ENCODE data around the gene MICB.

Gene MICB

DNA sequence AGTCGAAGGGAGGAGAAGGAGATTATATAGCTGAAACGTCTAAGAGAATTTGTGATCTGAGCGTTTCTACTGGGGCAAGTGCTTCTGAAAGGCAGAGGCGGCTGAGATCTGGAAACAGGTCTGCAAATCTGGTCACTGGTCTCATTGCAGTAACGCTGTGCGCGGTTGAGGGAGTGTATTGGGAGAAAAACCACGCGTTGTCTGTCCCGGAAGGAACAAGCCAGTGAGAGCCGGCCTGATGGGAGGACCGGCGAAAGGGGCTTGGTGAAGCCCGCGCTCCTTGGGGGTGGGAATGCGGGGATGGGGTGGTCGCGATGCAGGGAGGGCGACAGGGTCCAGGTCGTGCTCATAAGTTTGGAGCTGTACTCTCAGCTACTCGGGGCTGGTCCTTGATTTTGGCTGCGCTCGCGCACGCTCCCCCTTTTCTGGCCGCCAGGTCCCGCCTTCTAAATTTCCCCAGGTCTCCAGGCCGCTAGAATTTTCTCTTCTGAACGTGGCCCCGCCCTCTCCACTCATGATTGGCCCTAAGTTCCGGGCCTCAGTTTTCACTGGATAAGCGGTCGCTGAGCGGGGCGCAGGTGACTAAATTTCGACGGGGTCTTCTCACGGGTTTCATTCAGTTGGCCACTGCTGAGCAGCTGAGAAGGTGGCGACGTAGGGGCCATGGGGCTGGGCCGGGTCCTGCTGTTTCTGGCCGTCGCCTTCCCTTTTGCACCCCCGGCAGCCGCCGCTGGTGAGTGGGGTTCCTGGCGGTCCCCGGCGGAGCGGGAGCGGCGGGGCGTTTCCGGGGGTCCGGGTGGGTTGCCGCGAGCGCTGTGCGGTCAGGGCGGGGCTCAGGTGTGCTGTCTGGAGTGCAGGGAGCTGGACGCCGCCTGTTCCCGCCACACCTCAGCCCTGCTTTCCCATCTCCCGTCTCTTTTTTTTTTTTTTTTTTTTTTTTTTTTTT lies at the start of gene MICB:
MICB (plus strand) TSS at position 615 of the 946 bp plus-strand sequence; CDS start at position 664, 49 bp downstream.
- H3F3A ChIP-seq (ENCODE audit: insufficient read depth, low read length) = peaks cover 25% of the 10 kb centered on the region
- peaks cover 31% of the 10 kb centered on the region for H4K20me1 ChIP-seq (ENCODE audit: insufficient read depth, low read length)
- H3K4me1 ChIP-seq (ENCODE audit: low read length) = peaks cover 5% of the 10 kb centered on the region; the same call in 1 of the 2 replicates
- peak within 1 kb of the TSS; percentile 39; the same call in 1 of the 2 replicates for H3K27ac ChIP-seq (ENCODE audit: low read length)
- peak within 1 kb of the TSS; percentile 51 for H3K4me3 ChIP-seq (ENCODE audit: low read length)
- peak; percentile 71 for DNase-seq
- peak within 1 kb of the TSS; percentile 12; the same call in 1 of the 2 replicates for H3K9ac ChIP-seq (ENCODE audit: low read length)
- TF ChIP-seq, protein P1, sequence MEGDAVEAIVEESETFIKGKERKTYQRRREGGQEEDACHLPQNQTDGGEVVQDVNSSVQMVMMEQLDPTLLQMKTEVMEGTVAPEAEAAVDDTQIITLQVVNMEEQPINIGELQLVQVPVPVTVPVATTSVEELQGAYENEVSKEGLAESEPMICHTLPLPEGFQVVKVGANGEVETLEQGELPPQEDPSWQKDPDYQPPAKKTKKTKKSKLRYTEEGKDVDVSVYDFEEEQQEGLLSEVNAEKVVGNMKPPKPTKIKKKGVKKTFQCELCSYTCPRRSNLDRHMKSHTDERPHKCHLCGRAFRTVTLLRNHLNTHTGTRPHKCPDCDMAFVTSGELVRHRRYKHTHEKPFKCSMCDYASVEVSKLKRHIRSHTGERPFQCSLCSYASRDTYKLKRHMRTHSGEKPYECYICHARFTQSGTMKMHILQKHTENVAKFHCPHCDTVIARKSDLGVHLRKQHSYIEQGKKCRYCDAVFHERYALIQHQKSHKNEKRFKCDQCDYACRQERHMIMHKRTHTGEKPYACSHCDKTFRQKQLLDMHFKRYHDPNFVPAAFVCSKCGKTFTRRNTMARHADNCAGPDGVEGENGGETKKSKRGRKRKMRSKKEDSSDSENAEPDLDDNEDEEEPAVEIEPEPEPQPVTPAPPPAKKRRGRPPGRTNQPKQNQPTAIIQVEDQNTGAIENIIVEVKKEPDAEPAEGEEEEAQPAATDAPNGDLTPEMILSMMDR (IDR thresholded peaks at IDR 0.05; ENCODE audit: low read length) = no peak
- TF ChIP-seq EZH2phosphoT487 (IDR thresholded peaks at IDR 0.05; ENCODE audit: low read length) (no peak), EZH2 (optimal IDR thresholded peaks at IDR 0.05; ENCODE audit: low read depth, low read length) (no peak)
- H3K27me3 ChIP-seq (replicated peaks; ENCODE audit: insufficient read depth, low read length) = no peaks in the 10 kb centered on the region
- peak within 1 kb of the TSS; percentile 86 for H3K4me2 ChIP-seq (ENCODE audit: low read depth, low read length)
- no peaks in the 10 kb centered on the region for H3K36me3 ChIP-seq (replicated peaks; ENCODE audit: insufficient read depth, low read length)
- no peaks in the 10 kb centered on the region for H3K9me2 ChIP-seq (replicated peaks; ENCODE audit: insufficient read depth, low read length)
- no peaks in the 10 kb centered on the region for H3K9me3 ChIP-seq (replicated peaks; ENCODE audit: insufficient read depth, low read length)
- 0 out of 2 replicates have a peak within 1 kb of the TSS, but pooled peaks have one; percentile 17 for H2AFZ ChIP-seq (ENCODE audit: low read length)
- peaks cover 95% of the 10 kb centered on the region for H3K79me2 ChIP-seq (ENCODE audit: low read length)

DNA sequence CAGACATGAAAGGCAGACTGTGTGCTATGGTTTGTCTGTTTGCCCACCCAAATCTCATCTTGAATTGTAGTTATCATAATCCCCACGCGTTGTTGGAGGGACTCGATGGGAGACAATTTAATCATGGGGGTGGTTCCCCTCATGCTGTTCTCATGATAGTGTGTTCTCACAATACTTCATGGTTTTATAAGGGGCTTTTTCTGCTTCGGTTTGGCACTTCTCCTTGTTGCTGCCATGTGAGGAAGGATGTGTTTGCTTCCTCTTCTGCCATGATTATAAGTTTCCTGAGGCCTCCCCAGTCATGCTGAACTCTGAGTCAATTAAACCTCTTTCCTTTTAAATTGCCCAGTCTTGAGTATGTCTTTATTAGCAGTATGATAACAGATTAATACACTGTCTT lies 47.2 kb upstream of the MICB start:
- H3K27ac ChIP-seq (ENCODE audit: low read length) = no peak overlapping the region
- TF ChIP-seq EZH2phosphoT487 (IDR thresholded peaks at IDR 0.05; ENCODE audit: low read length) = no peak

DNA sequence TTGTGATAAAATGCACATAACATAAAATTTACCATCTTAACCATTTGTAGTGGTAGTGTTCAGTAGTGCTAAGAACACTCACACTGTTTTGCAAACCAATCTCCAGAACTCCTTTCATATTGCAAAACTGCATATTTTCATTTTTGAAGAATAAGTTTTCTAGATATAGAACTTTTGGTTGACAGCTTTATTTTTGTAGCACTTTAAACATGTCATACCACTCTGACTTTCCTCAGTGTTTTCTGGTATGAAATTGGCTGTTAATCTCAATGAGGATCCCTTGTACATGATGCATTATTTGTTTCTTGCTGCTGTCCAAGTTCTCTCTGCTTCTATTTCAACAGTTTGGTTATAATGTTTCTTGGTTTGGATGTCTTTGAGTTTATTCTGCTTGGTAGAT lies 45.1 kb upstream of the MICB start:
- Histone ChIP-seq H3K9me3 (replicated peaks; ENCODE audit: insufficient read depth, low read length) (no peaks in the 10 kb centered on the region), H3K36me3 (replicated peaks; ENCODE audit: insufficient read depth, low read length) (no peaks in the 10 kb centered on the region), H3K79me2 (ENCODE audit: low read length) (no peaks in the 10 kb centered on the region), H2AFZ (ENCODE audit: low read length) (no peak overlapping the region), H3K4me1 (ENCODE audit: low read length) (no peaks in the 10 kb centered on the region), H3K4me3 (ENCODE audit: low read length) (no peak overlapping the region), H3K27me3 (replicated peaks; ENCODE audit: insufficient read depth, low read length) (no peaks in the 10 kb centered on the region; the same call in 1 of the 2 replicates), H3K9ac (ENCODE audit: low read length) (no peak overlapping the region), H4K20me1 (ENCODE audit: insufficient read depth, low read length) (no peaks in the 10 kb centered on the region), H3K27ac (ENCODE audit: low read length) (no peak overlapping the region), H3K4me2 (ENCODE audit: low read depth, low read length) (no peak overlapping the region), H3F3A (ENCODE audit: insufficient read depth, low read length) (no peaks in the 10 kb centered on the region), H3K9me2 (replicated peaks; ENCODE audit: insufficient read depth, low read length) (no peaks in the 10 kb centered on the region)
- DNase-seq = no peak
- TF ChIP-seq, protein P1 (IDR thresholded peaks at IDR 0.05; ENCODE audit: low read length) = no peak
- TF ChIP-seq EZH2phosphoT487 (IDR thresholded peaks at IDR 0.05; ENCODE audit: low read length) = no peak
- TF ChIP-seq EZH2 (optimal IDR thresholded peaks at IDR 0.05; ENCODE audit: low read depth, low read length) = no peak

More for the DNA sequence above, 47.2 kb upstream of the MICB start:
- Histone ChIP-seq H3K4me2 (ENCODE audit: low read depth, low read length) (no peak overlapping the region), H3K9me2 (replicated peaks; ENCODE audit: insufficient read depth, low read length) (no peaks in the 10 kb centered on the region), H3K27me3 (replicated peaks; ENCODE audit: insufficient read depth, low read length) (no peaks in the 10 kb centered on the region; the same call in 1 of the 2 replicates), H4K20me1 (ENCODE audit: insufficient read depth, low read length) (no peaks in the 10 kb centered on the region), H2AFZ (ENCODE audit: low read length) (no peak overlapping the region), H3K36me3 (replicated peaks; ENCODE audit: insufficient read depth, low read length) (no peaks in the 10 kb centered on the region), H3F3A (ENCODE audit: insufficient read depth, low read length) (no peaks in the 10 kb centered on the region), H3K4me3 (ENCODE audit: low read length) (no peak overlapping the region), H3K9me3 (replicated peaks; ENCODE audit: insufficient read depth, low read length) (no peaks in the 10 kb centered on the region), H3K79me2 (ENCODE audit: low read length) (no peaks in the 10 kb centered on the region), H3K4me1 (ENCODE audit: low read length) (no peaks in the 10 kb centered on the region), H3K9ac (ENCODE audit: low read length) (no peak overlapping the region)
- no peak for DNase-seq

All from MM.1S (cell line).